ENCODE results near the gene SLC46A2.

The SLC46A2 gene

DNA sequence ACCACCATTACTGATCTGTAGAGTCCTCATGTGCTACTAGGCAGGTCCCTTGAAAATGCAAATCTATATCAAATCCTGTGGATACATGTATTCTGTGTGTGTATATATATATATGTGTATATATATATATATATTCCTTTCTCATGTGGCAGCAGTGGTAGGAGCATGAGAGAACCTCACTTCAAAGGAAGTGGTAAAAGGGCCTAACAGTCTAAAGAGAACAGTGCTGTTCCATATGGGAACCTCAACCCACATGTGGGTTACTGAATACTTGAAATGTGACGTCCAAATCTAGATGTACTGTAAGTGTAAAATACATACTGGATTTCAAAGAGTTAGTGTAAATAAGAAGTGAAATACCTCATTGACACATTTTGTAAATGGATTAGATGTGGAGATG lies 5.4 kb downstream of the SLC46A2 start:
- H3K36me3 Mint-ChIP-seq (ENCODE audit: low read depth): peaks cover 7% of the 10 kb centered on the region
- H3K4me3 Mint-ChIP-seq: no peak overlapping the region
- DNase-seq: no peak
- H3K9me3 Mint-ChIP-seq: no peaks in the 10 kb centered on the region
- H3K4me1 Mint-ChIP-seq: peaks cover 37% of the 10 kb centered on the region
- peaks cover 35% of the 10 kb centered on the region for H3K27me3 Mint-ChIP-seq (ENCODE audit: low read depth, poor library complexity)
- TF ChIP-seq CTCF (IDR thresholded peaks at IDR 0.05): no peak
- H3K27ac Mint-ChIP-seq: no peak overlapping the region

GRCh38 chr9:112884721-112885120 lies 6.0 kb downstream of the SLC46A2 start:
- Mint-ChIP-seq H3K27me3 (ENCODE audit: low read depth, poor library complexity) (peaks cover 29% of the 10 kb centered on the region), H3K4me1 (peaks cover 31% of the 10 kb centered on the region), H3K4me3 (no peak overlapping the region), H3K36me3 (ENCODE audit: low read depth) (peaks cover 8% of the 10 kb centered on the region), H3K27ac (peak overlapping the region; percentile 34), H3K9me3 (no peaks in the 10 kb centered on the region)
- TF ChIP-seq CTCF (IDR thresholded peaks at IDR 0.05): no peak
- DNase-seq: no peak

- DNase-seq: peak; percentile 33
- peak overlapping the region; percentile 16 for H3K4me3 Mint-ChIP-seq
- TF ChIP-seq CTCF (IDR thresholded peaks at IDR 0.05): no peak
- peaks cover 23% of the 10 kb centered on the region for H3K27me3 Mint-ChIP-seq (ENCODE audit: low read depth, poor library complexity)
- no peaks in the 10 kb centered on the region for H3K9me3 Mint-ChIP-seq
- H3K36me3 Mint-ChIP-seq (ENCODE audit: low read depth): peaks cover 8% of the 10 kb centered on the region
- peaks cover 30% of the 10 kb centered on the region for H3K4me1 Mint-ChIP-seq
- peak overlapping the region; percentile 52 for H3K27ac Mint-ChIP-seq
Measured at GRCh38 chr9:112884101-112884500, 6.6 kb downstream of the SLC46A2 start.

- Mint-ChIP-seq H3K27ac (no peak overlapping the region), H3K9me3 (no peaks in the 10 kb centered on the region), H3K27me3 (ENCODE audit: low read depth, poor library complexity) (peaks cover 13% of the 10 kb centered on the region), H3K36me3 (ENCODE audit: low read depth) (peaks cover 16% of the 10 kb centered on the region), H3K4me3 (no peak overlapping the region), H3K4me1 (peaks cover 30% of the 10 kb centered on the region)
- no peak for TF ChIP-seq CTCF (IDR thresholded peaks at IDR 0.05)
- DNase-seq: no peak
Measured at GRCh38 chr9:112881331-112881730, 9.3 kb downstream of the SLC46A2 start.

GRCh38 chr9:112880650-112881049 lies 10.0 kb downstream of the SLC46A2 start:
- Mint-ChIP-seq H3K4me3 (no peak overlapping the region), H3K36me3 (ENCODE audit: low read depth) (peaks cover 22% of the 10 kb centered on the region), H3K9me3 (no peaks in the 10 kb centered on the region), H3K27me3 (ENCODE audit: low read depth, poor library complexity) (peaks cover 15% of the 10 kb centered on the region), H3K27ac (no peak overlapping the region), H3K4me1 (peaks cover 30% of the 10 kb centered on the region)
- DNase-seq: no peak
- no peak for TF ChIP-seq CTCF (IDR thresholded peaks at IDR 0.05)

DNA sequence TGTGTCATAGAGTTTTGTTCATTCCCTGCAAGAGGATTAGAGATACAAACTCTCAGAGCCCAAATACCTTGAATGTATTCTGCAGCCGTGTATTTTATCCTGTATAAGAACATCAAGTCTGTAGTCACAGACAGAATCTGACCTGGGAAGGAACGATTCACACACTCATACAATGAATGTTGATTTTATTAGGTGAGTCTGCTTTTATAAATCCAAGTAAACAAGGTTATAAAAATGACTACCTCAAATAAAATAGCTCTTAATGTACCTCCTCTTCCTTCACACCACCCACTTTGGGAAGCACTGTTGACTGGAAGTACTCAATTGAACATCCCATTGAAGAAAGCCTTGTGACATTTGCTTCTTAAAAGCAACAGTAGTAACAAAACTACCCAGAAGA lies 11.9 kb downstream of the SLC46A2 start:
- no peak for DNase-seq
- Mint-ChIP-seq H3K27me3 (ENCODE audit: low read depth, poor library complexity) (peaks cover 10% of the 10 kb centered on the region), H3K27ac (no peak overlapping the region), H3K4me3 (no peak overlapping the region), H3K4me1 (peaks cover 13% of the 10 kb centered on the region), H3K36me3 (ENCODE audit: low read depth) (peaks cover 22% of the 10 kb centered on the region), H3K9me3 (no peaks in the 10 kb centered on the region)
- no peak for TF ChIP-seq CTCF (IDR thresholded peaks at IDR 0.05)

All from nephron progenitor cell (in vitro differentiated cells).